Endodermal cell (in vitro differentiated cells): ENCODE data around the gene NOD2. TPM values are rescaled to one million over a fixed set of nuclear protein-coding genes. Genes with fewer than 3 reads are reported as not detected.

Experiments used
- DNase-seq: peaks from one replicate; pipeline ENCODE4 v3.0.0-alpha.2; 2017
- H3K27ac ChIP-seq: 2 replicates; pipeline ENCODE4 v1.5.1; 2013; ENCODE audit warnings: mild to moderate bottlenecking, low read depth, low read length, moderate library complexity
- H3K27me3 ChIP-seq: 2 replicates; pipeline ENCODE4 v1.6.1; 2013; ENCODE audit warnings: mild to moderate bottlenecking, low read length, moderate library complexity; ENCODE audit not compliant: insufficient read depth, control insufficient read depth, poor library complexity, severe bottlenecking
- H3K36me3 ChIP-seq: 2 replicates; pipeline ENCODE4 v1.7.0; 2013; ENCODE audit warnings: mild to moderate bottlenecking, low read length, moderate library complexity; ENCODE audit not compliant: control insufficient read depth, insufficient read depth
- H3K4me1 ChIP-seq: one replicate; pipeline ENCODE4 v1.7.0; 2013; ENCODE audit warnings: low read length; ENCODE audit not compliant: control insufficient read depth, insufficient read depth
- H3K4me3 ChIP-seq: 2 replicates; pipeline ENCODE4 v1.5.1; 2013; ENCODE audit warnings: mild to moderate bottlenecking, low read length, moderate library complexity
- H3K9ac ChIP-seq: 2 replicates; pipeline ENCODE4 v1.6.1; 2013; ENCODE audit warnings: mild to moderate bottlenecking, low read length, moderate library complexity; ENCODE audit not compliant: poor library complexity, severe bottlenecking; ENCODE audit errors: extremely low read depth
- H3K9me3 ChIP-seq: 2 replicates; pipeline ENCODE4 v1.6.1; 2013; ENCODE audit warnings: mild to moderate bottlenecking, low read length, moderate library complexity; ENCODE audit not compliant: control insufficient read depth
- H3K27ac Mint-ChIP-seq: 2 replicates; pipeline ENCODE4 v1.8.0; 2020; ENCODE audit warnings: mixed read lengths
- H3K27me3 Mint-ChIP-seq: 2 replicates; pipeline ENCODE4 v1.8.0; 2021; ENCODE audit warnings: mild to moderate bottlenecking, mixed read lengths; ENCODE audit not compliant: insufficient read depth
- H3K36me3 Mint-ChIP-seq: 2 replicates; pipeline ENCODE4 v1.8.0; 2020; ENCODE audit warnings: low read depth, mixed read lengths
- H3K4me1 Mint-ChIP-seq: 2 replicates; pipeline ENCODE4 v1.8.0; 2020; ENCODE audit warnings: mixed read lengths
- H3K4me3 Mint-ChIP-seq: 2 replicates; pipeline ENCODE4 v1.8.0; 2020; ENCODE audit warnings: mild to moderate bottlenecking, moderate library complexity, mixed read lengths
- H3K9me3 Mint-ChIP-seq: 2 replicates; pipeline ENCODE4 v1.8.0; 2020; ENCODE audit warnings: mild to moderate bottlenecking, mixed read lengths
- WGBS, 2 experiments: methylation state at CpG; one replicate each; pipeline versions ENCODE4 v1.1.5 to v1.1.7; 2013; ENCODE audit warnings: missing lambda C conversion rate in 2 of 2, mixed read lengths in 1 of 2; ENCODE audit not compliant: insufficient coverage in 1 of 2, insufficient read length in 1 of 2; 5-methylcytosine and 5-hydroxymethylcytosine counted together
- total RNA-seq, 2 donors: library from RNA; stranded (reverse); fragmentation: NEBNext Ultra II Directional in 1 of 2; extraction: Animal tissue kit (Norgen Biotek cat#: 25700) in 1 of 2; gene quantifications; 2 replicates in 1 of 2; 3 replicates in 1 of 2; pipeline ENCODE4 v1.2.1, GENCODE V29; 2021
- TF ChIP-seq, protein P1 (sequence below): fragments of 200-600 bp; sonication (generic); conservative IDR thresholded peaks from 2 replicates; pipeline ENCODE4 v1.5.0; 2021; ENCODE audit warnings: antibody characterized with exemption, mild to moderate bottlenecking

The NOD2 gene
- total RNA-seq, 2 donors from 2014 or later = 0.33 to 0.42 TPM

DNA sequence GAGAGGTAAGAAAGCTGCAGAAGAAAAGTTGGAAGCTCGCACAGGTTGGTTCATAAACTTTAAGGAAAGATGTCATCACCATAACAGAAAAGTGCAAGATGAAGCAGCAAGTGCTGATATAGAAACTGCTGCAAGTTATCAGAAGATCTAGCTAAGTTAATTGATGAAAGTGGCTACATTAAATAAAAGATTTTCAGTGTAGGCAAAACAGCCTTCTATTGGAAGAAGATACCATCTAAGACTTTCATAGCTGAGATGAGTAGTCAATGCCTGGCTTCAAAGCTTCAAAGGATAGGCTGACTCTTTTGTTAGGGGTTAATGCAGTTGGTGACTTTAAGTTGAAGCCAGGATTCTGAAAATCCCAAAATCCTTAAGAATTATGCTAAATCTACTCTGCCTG, 72.5 kb downstream of the NOD2 start:
- Mint-ChIP-seq H3K4me3 (no peak overlapping the region), H3K4me1 (peaks cover 4% of the 10 kb centered on the region), H3K27me3 (no peaks in the 10 kb centered on the region), H3K27ac (no peak overlapping the region), H3K9me3 (peaks cover 16% of the 10 kb centered on the region), H3K36me3 (peaks cover 20% of the 10 kb centered on the region)
- TF ChIP-seq, protein P1, sequence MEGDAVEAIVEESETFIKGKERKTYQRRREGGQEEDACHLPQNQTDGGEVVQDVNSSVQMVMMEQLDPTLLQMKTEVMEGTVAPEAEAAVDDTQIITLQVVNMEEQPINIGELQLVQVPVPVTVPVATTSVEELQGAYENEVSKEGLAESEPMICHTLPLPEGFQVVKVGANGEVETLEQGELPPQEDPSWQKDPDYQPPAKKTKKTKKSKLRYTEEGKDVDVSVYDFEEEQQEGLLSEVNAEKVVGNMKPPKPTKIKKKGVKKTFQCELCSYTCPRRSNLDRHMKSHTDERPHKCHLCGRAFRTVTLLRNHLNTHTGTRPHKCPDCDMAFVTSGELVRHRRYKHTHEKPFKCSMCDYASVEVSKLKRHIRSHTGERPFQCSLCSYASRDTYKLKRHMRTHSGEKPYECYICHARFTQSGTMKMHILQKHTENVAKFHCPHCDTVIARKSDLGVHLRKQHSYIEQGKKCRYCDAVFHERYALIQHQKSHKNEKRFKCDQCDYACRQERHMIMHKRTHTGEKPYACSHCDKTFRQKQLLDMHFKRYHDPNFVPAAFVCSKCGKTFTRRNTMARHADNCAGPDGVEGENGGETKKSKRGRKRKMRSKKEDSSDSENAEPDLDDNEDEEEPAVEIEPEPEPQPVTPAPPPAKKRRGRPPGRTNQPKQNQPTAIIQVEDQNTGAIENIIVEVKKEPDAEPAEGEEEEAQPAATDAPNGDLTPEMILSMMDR = no peak
- no peak for DNase-seq
- no peak overlapping the region for H3K4me3 ChIP-seq
- no peaks in the 10 kb centered on the region for H3K4me1 ChIP-seq
- H3K27ac ChIP-seq = no peak overlapping the region
- no peak overlapping the region for H3K9ac ChIP-seq
- peaks cover 23% of the 10 kb centered on the region for H3K9me3 ChIP-seq
- 86 to 96% methylated on average over 1 of the region's 1 CpG for WGBS, 2 experiments
- H3K27me3 ChIP-seq = no peaks in the 10 kb centered on the region
- H3K36me3 ChIP-seq = peaks cover 5% of the 10 kb centered on the region

DNA sequence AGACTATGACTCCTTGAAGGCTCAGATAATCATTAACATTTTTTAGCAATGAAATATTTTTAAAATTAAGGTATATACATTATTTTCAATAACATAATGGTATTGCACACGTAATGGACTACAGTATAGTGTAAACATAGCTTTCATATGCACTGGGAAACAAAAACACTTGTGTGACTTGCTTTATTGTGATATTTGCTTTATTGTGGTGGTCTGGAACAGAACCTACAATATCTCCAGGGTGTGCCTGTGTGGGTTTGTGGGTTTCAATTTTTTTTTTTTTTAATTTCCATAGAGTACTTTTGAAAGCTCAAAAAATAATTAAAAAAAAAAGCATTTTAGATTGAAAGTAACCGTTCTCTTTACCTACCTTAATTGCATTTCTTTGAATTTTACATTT, 73.8 kb downstream of the NOD2 start:
- Mint-ChIP-seq H3K4me3 (no peak overlapping the region), H3K27ac (no peak overlapping the region), H3K9me3 (peaks cover 16% of the 10 kb centered on the region)

DNA sequence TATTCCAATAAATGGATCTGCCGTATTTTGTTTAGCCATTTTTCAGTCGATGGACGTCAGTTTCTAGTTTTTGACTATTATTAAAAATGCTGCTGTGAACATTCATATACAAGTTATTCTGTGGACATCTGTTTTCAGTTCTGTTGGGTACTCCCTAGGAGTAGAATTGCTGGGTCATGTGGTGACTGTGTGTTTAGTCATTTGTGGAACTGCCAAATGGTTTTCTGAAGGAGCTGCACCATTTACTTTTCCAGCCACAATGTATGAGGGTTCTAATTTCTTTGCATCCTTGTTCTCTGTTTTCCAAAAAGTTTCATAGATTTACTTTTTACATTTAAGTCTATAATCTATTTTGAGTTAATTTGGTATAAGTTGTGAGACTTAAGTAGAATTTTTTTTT, 78.0 kb downstream of the NOD2 start:
- no peaks in the 10 kb centered on the region for H3K27me3 ChIP-seq
- Mint-ChIP-seq H3K27me3 (no peaks in the 10 kb centered on the region), H3K27ac (no peak overlapping the region), H3K36me3 (peaks cover 10% of the 10 kb centered on the region), H3K4me3 (no peak overlapping the region), H3K9me3 (peaks cover 4% of the 10 kb centered on the region), H3K4me1 (no peaks in the 10 kb centered on the region)
- TF ChIP-seq, protein P1 = no peak
- H3K36me3 ChIP-seq = peaks cover 1% of the 10 kb centered on the region
- H3K27ac ChIP-seq = no peak overlapping the region
- DNase-seq = no peak
- H3K4me1 ChIP-seq = no peaks in the 10 kb centered on the region
- H3K9ac ChIP-seq = no peak overlapping the region
- H3K4me3 ChIP-seq = no peak overlapping the region
- peaks cover 6% of the 10 kb centered on the region for H3K9me3 ChIP-seq
- 94 to 100% methylated on average over 2 to 3 of the region's 3 CpGs for WGBS, 2 experiments

More for the DNA sequence above, 73.8 kb downstream of the NOD2 start:
- H3K27me3 ChIP-seq = no peaks in the 10 kb centered on the region
- no peak for DNase-seq
- no peak overlapping the region for H3K4me3 ChIP-seq
- H3K9me3 ChIP-seq = peaks cover 23% of the 10 kb centered on the region
- peaks cover 5% of the 10 kb centered on the region for H3K36me3 ChIP-seq
- 88% methylated on average over 1 of the region's 2 CpGs; no CpG with 5 or more reads in 1 of the 2 experiments for WGBS, 2 experiments
- no peaks in the 10 kb centered on the region for H3K27me3 Mint-ChIP-seq
- no peak overlapping the region for H3K9ac ChIP-seq
- H3K4me1 Mint-ChIP-seq = peaks cover 3% of the 10 kb centered on the region
- H3K27ac ChIP-seq = no peak overlapping the region
- H3K36me3 Mint-ChIP-seq = peaks cover 20% of the 10 kb centered on the region
- TF ChIP-seq, protein P1 = no peak
- H3K4me1 ChIP-seq = no peaks in the 10 kb centered on the region
